Fibroblast of pulmonary artery (primary cell): ENCODE results near the gene LEF1.

Source experiments
- DNase-seq: peaks from one replicate; pipeline ENCODE4 v3.0.0-alpha.2; 2010; ENCODE audit warnings: low read depth
- H3K4me3 ChIP-seq: replicated peaks from 2 replicates; pipeline ENCODE4 v1.5.1; 2011; ENCODE audit warnings: low read depth, mild to moderate bottlenecking, control low read depth, low read length, moderate library complexity
- CTCF ChIP-seq: IDR thresholded peaks from 2 replicates; pipeline ENCODE4 v1.5.1; 2011; ENCODE audit warnings: mild to moderate bottlenecking, control low read depth, low read length, inconsistent platforms; ENCODE audit errors: missing control alignments

Gene LEF1

GRCh38 chr4:108180513-108180912, 11.8 kb upstream of the LEF1 start:
- no peak for TF ChIP-seq CTCF
- no peak for DNase-seq
- H3K4me3 ChIP-seq: no peak overlapping the region

GRCh38 chr4:108175966-108176365, 7.2 kb upstream of the LEF1 start:
- no peak for DNase-seq
- no peak for TF ChIP-seq CTCF
- H3K4me3 ChIP-seq: no peak overlapping the region

- DNase-seq: no peak
- no peak for TF ChIP-seq CTCF
- no peak overlapping the region for H3K4me3 ChIP-seq
These were observed 6.1 kb upstream of the LEF1 start for GRCh38 chr4:108174856-108175255.

- no peak for TF ChIP-seq CTCF
- H3K4me3 ChIP-seq: peak overlapping the region; percentile 44
- no peak for DNase-seq
These were observed 4.9 kb upstream of the LEF1 start for GRCh38 chr4:108173599-108174057.

GRCh38 chr4:108172753-108173598, 4.2 kb upstream of the LEF1 start:
- peak overlapping the region; percentile 44 for H3K4me3 ChIP-seq
- peak; percentile 26 for DNase-seq
- TF ChIP-seq CTCF: no peak

- DNase-seq: no peak
- no peak overlapping the region for H3K4me3 ChIP-seq
- no peak for TF ChIP-seq CTCF
These were observed 3.6 kb upstream of the LEF1 start for GRCh38 chr4:108172231-108172752.
